K562 (cell line): ENCODE results near the gene LRRC7. TPM values are rescaled to one million over a fixed set of nuclear protein-coding genes. Genes with fewer than 3 reads are reported as not detected.

Experiments used
- ATAC-seq: fragments of 200-7000 bp; cut with Tn5 transposase; 3 replicates; pipeline ENCODE4 v1.9.1; 2020; ENCODE audit warnings: moderate library complexity
- BruUV-seq: library from RNA; stranded (reverse); fragments of 400-500 nt; replicated peaks from 2 replicates; lab custom pipeline; 2021; lab: Mats Ljungman, UMichigan
- CTCF ChIA-PET: fragments of 300-600 bp; formaldehyde crosslinking; extraction: SDS; loops from one replicate; lab custom pipeline; 2021; ENCODE audit warnings: low intra/inter-chr PET ratio; lab: Yijun Ruan, JAX
- POLR2A ChIA-PET: fragments of 300-600, 350-650 bp; sonication (Branson Sonifier 250); formaldehyde crosslinking; extraction: SDS; loops from one replicate; lab custom pipeline; 2021; ENCODE audit warnings: antibody characterized with exemption, inconsistent platforms; lab: Yijun Ruan, JAX
- DNase-seq, 4 experiments: peaks; one replicate each; pipeline versions ENCODE4 v3.0.0 to v3.0.0-alpha.2; 2011 to 2018; ENCODE audit warnings: low spot score in 3 of 4, mixed read lengths in 3 of 4; ENCODE audit errors: extremely low read depth in 1 of 4
- FAIRE-seq: peaks from 2 replicates; lab custom pipeline; 2011; peaks lifted over from hg19 to GRCh38; lab: Jason Lieb, UNC
- H2AFZ ChIP-seq: 2 replicates; pipeline ENCODE4 v1.6.0; 2011; ENCODE audit warnings: low read depth, low read length, control low read depth, inconsistent platforms
- H3K27ac ChIP-seq: fragments of 200-600 bp; 3 replicates; pipeline ENCODE4 v1.8.0; 2011; ENCODE audit warnings: low read depth, mild to moderate bottlenecking, control low read depth, inconsistent platforms, low read length, moderate library complexity, mixed read lengths; ENCODE audit errors: extremely low read depth
- H3K27me3 ChIP-seq, 2 experiments: fragments of 300-600 bp in 1 of 2; 2 replicates in 1 of 2; 3 replicates in 1 of 2; pipeline versions ENCODE4 v1.6.0 to v1.8.0; 2011; ENCODE audit warnings: inconsistent platforms in 2 of 2, low read length in 2 of 2, mild to moderate bottlenecking in 1 of 2, mixed read lengths in 1 of 2, moderate library complexity in 1 of 2; ENCODE audit not compliant: control insufficient read depth in 2 of 2, insufficient read depth in 2 of 2
- H3K36me3 ChIP-seq: fragments of 300-600 bp; 3 replicates; pipeline ENCODE4 v1.8.0; 2011; ENCODE audit warnings: mild to moderate bottlenecking, low read length, inconsistent platforms; ENCODE audit not compliant: control insufficient read depth, insufficient read depth
- H3K4me1 ChIP-seq, 2 experiments: fragments of 200-600 bp in 1 of 2; replicated peaks in 1 of 2; 2 replicates in 1 of 2; 3 replicates in 1 of 2; pipeline versions ENCODE4 v1.5.1 to v1.8.0; 2011; ENCODE audit warnings: inconsistent platforms in 2 of 2, low read length in 2 of 2, mild to moderate bottlenecking in 1 of 2, mixed read lengths in 1 of 2, moderate library complexity in 1 of 2; ENCODE audit not compliant: control insufficient read depth in 2 of 2, insufficient read depth in 2 of 2
- H3K4me2 ChIP-seq: 2 replicates; pipeline ENCODE4 v1.6.1; 2011; ENCODE audit warnings: low read length, control low read depth, inconsistent platforms, mixed read lengths; ENCODE audit not compliant: insufficient read depth
- H3K4me3 ChIP-seq: fragments of 200-600 bp; sonication (generic), shearing (Covaris generic); 2 replicates; pipeline ENCODE4 v1.5.1; 2016; ENCODE audit warnings: control low read depth, inconsistent platforms
- H3K79me2 ChIP-seq: fragments of 200-600 bp; 3 replicates; pipeline ENCODE4 v1.8.0; 2011; ENCODE audit warnings: low read length, inconsistent platforms; ENCODE audit not compliant: control insufficient read depth, insufficient read depth
- H3K9ac ChIP-seq, 2 experiments: 2 replicates each; pipeline versions ENCODE4 v1.6.0 to v1.6.1; 2011; ENCODE audit warnings: low read depth in 2 of 2, low read length in 2 of 2, control low read depth in 1 of 2, inconsistent platforms in 1 of 2, mild to moderate bottlenecking in 1 of 2, mixed read lengths in 1 of 2; ENCODE audit not compliant: insufficient read depth in 1 of 2
- H3K9me1 ChIP-seq: one replicate; pipeline ENCODE4 v1.6.0; 2011; ENCODE audit warnings: inconsistent platforms, mild to moderate bottlenecking, low read length, moderate library complexity; ENCODE audit not compliant: control insufficient read depth, insufficient read depth
- H3K9me3 ChIP-seq: replicated peaks from 2 replicates; pipeline ENCODE4 v1.5.1; 2011; ENCODE audit warnings: low read depth, low read length, inconsistent platforms; ENCODE audit not compliant: control insufficient read depth, insufficient read depth
- H4K20me1 ChIP-seq: replicated peaks from 2 replicates; pipeline ENCODE4 v1.6.1; 2011; ENCODE audit warnings: low read length, inconsistent platforms, mixed read lengths; ENCODE audit not compliant: control insufficient read depth, insufficient read depth
- ARID4B ChIP-seq: sonication (generic); formaldehyde crosslinking; IDR thresholded peaks from 2 replicates; pipeline ENCODE4 v1.8.0; 2022; ENCODE audit warnings: mild to moderate bottlenecking, missing genetic modification reagents
- ATF1 ChIP-seq, 2 experiments: fragments of 450-650 bp in 1 of 2; IDR thresholded peaks; 2 replicates each; pipeline ENCODE4 v1.6.1; 2016; ENCODE audit warnings: missing compliant biosample characterization in 1 of 2, missing genetic modification characterization in 1 of 2
- ESRRA ChIP-seq: fragments of 450-650 bp; IDR thresholded peaks from 2 replicates; pipeline ENCODE4 v1.6.1; 2014; ENCODE audit warnings: low read depth, mild to moderate bottlenecking, moderate library complexity, borderline replicate concordance
- ETS1 ChIP-seq: conservative IDR thresholded peaks from 2 replicates; pipeline ENCODE4 v1.6.1; 2011; ENCODE audit warnings: low read depth, mild to moderate bottlenecking, low read length; ENCODE audit not compliant: control insufficient read depth
- IFI16 ChIP-seq: fragments of 250-450 bp; sonication (Bioruptor Pico); IDR thresholded peaks from 2 replicates; pipeline ENCODE4 v2.1.2; 2022; ENCODE audit warnings: mild to moderate bottlenecking, inconsistent platforms
- IRF9 ChIP-seq: fragments of 450-650 bp; IDR thresholded peaks from 2 replicates; pipeline ENCODE4 v1.6.1; 2016; ENCODE audit warnings: missing biosample characterization, missing genetic modification characterization
- KDM5B ChIP-seq: fragments of 200-600 bp; sonication (generic); IDR thresholded peaks from 2 replicates; pipeline ENCODE4 v1.6.1; 2012; ENCODE audit warnings: low read depth, mild to moderate bottlenecking, moderate library complexity, low read length, control low read depth, inconsistent platforms; ENCODE audit not compliant: insufficient replicate concordance
- NR4A1 ChIP-seq, 2 experiments: fragments of 250-450 bp in 1 of 2; fragments of 450-650 bp in 1 of 2; sonication (Bioruptor Pico) in 1 of 2; IDR thresholded peaks; 2 replicates each; pipeline versions ENCODE4 v1.4.0 to v1.6.1; 2016 to 2020; ENCODE audit warnings: mild to moderate bottlenecking in 2 of 2, missing compliant biosample characterization in 1 of 2, missing genetic modification characterization in 1 of 2, moderate library complexity in 1 of 2
- PREB ChIP-seq: sonication (generic); formaldehyde crosslinking; IDR thresholded peaks from 2 replicates; pipeline ENCODE4 v1.8.1; 2023; ENCODE audit warnings: mild to moderate bottlenecking, missing genetic modification reagents
- PRMT5 ChIP-seq: sonication (generic); formaldehyde crosslinking; IDR thresholded peaks from 2 replicates; pipeline ENCODE4 v1.5.0; 2020; ENCODE audit warnings: missing genetic modification reagents
- SMAD1 ChIP-seq: fragments of 150-350 bp; IDR thresholded peaks from 2 replicates; pipeline ENCODE4 v1.6.1; 2014; ENCODE audit warnings: low read length, low read depth; ENCODE audit not compliant: partially characterized antibody
- THRB ChIP-seq: fragments of 450-650 bp; formaldehyde crosslinking; conservative IDR thresholded peaks from 2 replicates; pipeline ENCODE4 v1.4.0; 2022; ENCODE audit warnings: mild to moderate bottlenecking, missing genetic modification characterization
- ZC3H11A ChIP-seq: IDR thresholded peaks from 2 replicates; pipeline ENCODE4 v1.6.1; 2012; ENCODE audit warnings: low read depth, low read length, improper control_type of control experiment
- in situ Hi-C: fragments of 300-500 bp; cut with MboI; formaldehyde crosslinking; loops from 4 replicates; pipeline ENCODE4 v1.15.0; 2018; ENCODE audit warnings: inconsistent platforms, mixed read lengths
- intact Hi-C: fragments of 100-400 bp; cut with micrococcal nuclease; formaldehyde crosslinking; loops from 2 replicates; pipeline ENCODE4 v1.14.2; 2022
- polyA plus RNA-seq, 8 experiments: library from polyadenylated mRNA; depleted of rRNA in 4 of 8; stranded (reverse) in 5 of 8; unstranded in 3 of 8; fragments of >200 nt; fragmentation: Nextera tagmentation in 2 of 8; fragmentation: Illumina TruSeq in 1 of 8; extraction: Ambion mirVana in 2 of 8; extraction: Trizol in 1 of 8; gene quantifications; 2 replicates each; pipeline versions ENCODE4 v1.2.1 to v1.2.3, GENCODE V29; 2011 to 2014; ENCODE audit warnings: inconsistent platforms in 1 of 8, missing spikeins in 1 of 8
- total RNA-seq, 7 experiments: library from RNA; depleted of rRNA in 6 of 7; stranded (reverse); fragments of >200 nt in 6 of 7; fragmentation: Illumina TruSeq in 2 of 7; extraction: Trizol in 2 of 7; gene quantifications; 2 replicates each; pipeline versions ENCODE4 v1.2.1 to v1.2.3, GENCODE V29; 2011 to 2021; ENCODE audit warnings: low replicate concordance in 1 of 7

Gene LRRC7
- total and polyA plus RNA-seq, 9 of the 15 experiments (the other 6 are each of a cell fraction or from before 2014, with no cell fraction given), result 0.09 to 0.94 (median 0.49) TPM

GRCh38 chr1:70091811-70092210 is 524.1 kb downstream of the LRRC7 start:
- Histone ChIP-seq H3K9me1 (no peaks in the 10 kb centered on the region), H3K9me3 (no peaks in the 10 kb centered on the region), H3K79me2 (no peaks in the 10 kb centered on the region), H3K36me3 (no peaks in the 10 kb centered on the region), H3K4me1 (no peaks in the 10 kb centered on the region), H2AFZ (no peak overlapping the region), H3K27ac (no peak overlapping the region), H4K20me1 (no peaks in the 10 kb centered on the region), H3K27me3 (no peaks in the 10 kb centered on the region), H3K9ac (no peak overlapping the region), H3K4me2 (no peak overlapping the region), H3K4me3 (no peak overlapping the region)
- CTCF ChIA-PET, result no interaction called here
- no peak for FAIRE-seq
- DNase-seq, result no peak
- no TSS peak for BruUV-seq
- POLR2A ChIA-PET, result no interaction called here
- in situ Hi-C loops, result no loop called here
- ATAC-seq, result no peak
- intact Hi-C loops, result no loop called here
- TF ChIP-seq ETS1 (no peak), NR4A1 (CRISPR knock-in tag; IDR thresholded peaks at IDR 0.05) (no peak), NR4A1 (tag; IDR thresholded peaks at IDR 0.05) (no peak), SMAD1 (no peak), ATF1 (CRISPR knock-in tag; IDR thresholded peaks at IDR 0.05) (no peak), ATF1 (tag; IDR thresholded peaks at IDR 0.05) (no peak), KDM5B (no peak), IRF9 (tag) (no peak), PRMT5 (no peak), IFI16 (CRISPR knock-in tag) (no peak), THRB (no peak), ESRRA (no peak), ZC3H11A (no peak), ARID4B (no peak), PREB (CRISPR knock-in tag) (no peak)
